NOMO-1 (cell line): Measurements from ENCODE around the gene RFX2.
"Not testable (repeated sequence)": the region's sequence is repeated elsewhere in the genome, so short reads cannot be mapped to it uniquely, and the experiment has no call there.

Experiments
- DNase-seq, 2 experiments: peaks; one replicate each; lab custom pipeline; 2025; ENCODE audit not compliant: unreplicated experiment in 2 of 2; lab: John Stamatoyannopoulos, UW

The RFX2 gene

DNA sequence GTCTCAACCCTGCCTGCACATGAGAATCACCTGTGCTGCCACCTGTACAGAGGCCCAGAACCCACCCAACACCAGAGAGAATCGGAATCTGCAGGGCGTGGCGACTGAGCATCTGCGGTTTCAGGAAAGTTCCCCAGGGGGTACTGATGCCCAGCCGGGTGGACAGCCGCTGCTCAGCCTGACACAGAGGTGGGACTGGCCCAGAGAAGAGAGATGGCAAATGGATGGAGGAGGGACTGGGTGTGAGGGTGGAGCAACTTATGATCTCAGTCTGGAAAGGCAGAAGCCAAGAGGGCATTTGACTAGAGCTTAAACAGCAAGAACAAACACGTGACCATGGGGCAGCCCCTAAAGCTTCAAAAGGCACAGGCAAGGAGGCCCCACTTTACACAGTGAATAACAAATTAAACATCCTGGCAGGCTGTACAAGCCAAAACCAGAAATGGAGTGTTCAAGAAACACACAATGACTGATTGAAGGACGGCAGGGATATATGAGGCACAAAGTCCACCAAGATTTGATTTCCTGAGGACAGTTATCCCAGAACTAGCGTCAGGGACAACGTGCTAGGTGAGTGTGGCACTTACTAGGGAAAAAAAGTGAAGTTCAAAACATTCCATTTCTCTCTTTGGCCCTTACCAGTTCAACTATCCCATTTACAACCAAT, 135.4 kb downstream of the RFX2 start:
- no peak for DNase-seq

DNA sequence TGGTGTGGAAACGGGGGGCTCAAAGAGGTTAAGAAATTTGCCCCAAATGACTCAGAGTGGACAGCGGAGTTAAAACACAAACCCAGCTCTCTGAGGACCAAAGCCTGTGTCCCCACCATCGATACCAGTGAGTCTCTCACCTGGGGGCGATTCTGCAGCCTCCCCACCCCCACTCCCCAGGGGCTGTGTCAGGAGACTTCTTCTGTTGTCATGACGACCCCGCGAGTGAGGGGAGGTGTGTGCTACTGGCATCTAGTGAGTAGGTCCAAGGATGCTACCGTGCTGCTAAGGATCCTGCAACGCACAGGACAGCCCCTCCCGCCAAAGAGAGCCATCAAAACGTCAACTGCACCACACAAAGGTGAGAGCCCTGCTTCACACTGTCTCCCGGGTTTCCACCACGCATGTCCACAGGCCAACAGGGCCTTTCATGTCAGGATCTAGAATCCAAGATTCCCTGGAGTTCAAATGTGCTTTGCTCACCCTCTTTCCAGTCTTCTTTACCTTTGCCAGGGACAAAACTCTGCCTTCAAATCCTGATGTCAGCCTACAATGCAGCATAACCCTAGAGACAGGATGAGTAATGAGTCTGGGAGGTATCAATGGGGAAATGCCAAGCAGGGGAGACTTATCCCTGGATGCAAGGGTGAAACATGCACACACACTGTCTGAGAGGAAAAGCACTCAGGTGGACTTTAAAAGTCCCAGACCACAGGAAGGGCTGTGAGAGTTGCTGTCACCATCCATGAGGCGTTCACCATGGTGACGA, 136.2 kb downstream of the RFX2 start:
- no peak for DNase-seq

DNA sequence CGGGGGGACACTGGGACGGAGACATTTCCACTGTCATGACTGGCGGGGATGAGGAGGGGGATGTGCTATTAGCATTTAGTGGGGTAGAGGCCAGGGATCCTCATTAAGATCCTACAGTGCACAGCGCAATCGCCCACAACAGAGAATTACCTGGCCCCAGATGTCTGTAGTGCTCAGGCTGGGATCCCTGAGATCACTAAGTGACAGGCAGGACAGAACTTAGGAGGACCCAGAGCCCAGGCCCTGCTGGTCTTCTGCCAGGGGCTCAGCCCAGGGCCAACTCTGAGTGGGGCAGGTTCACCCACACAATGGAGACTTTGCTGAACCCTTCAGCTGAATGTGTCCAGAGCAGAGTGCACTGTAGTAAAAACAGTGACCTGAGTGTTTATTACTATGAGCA, 136.9 kb downstream of the RFX2 start:
- DNase-seq: no peak

DNA sequence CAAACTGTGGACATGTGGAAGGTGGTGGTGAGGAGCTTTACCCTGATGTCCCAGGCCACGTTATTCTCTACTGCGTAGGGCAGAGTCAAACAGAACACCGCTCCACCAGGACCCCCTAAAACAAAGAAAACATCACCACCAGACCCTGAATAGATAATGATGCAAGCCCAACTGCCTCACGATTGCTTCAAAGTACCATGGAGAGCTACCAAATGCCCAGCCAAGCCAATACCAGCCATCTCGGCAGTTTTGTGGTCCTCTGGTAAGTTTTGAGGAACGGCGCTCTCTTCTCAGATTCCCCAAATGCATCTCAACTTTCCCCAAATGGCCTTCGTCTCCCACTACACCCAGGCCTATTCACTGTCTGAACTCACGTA, 138.0 kb downstream of the RFX2 start:
- DNase-seq: no peak

DNA sequence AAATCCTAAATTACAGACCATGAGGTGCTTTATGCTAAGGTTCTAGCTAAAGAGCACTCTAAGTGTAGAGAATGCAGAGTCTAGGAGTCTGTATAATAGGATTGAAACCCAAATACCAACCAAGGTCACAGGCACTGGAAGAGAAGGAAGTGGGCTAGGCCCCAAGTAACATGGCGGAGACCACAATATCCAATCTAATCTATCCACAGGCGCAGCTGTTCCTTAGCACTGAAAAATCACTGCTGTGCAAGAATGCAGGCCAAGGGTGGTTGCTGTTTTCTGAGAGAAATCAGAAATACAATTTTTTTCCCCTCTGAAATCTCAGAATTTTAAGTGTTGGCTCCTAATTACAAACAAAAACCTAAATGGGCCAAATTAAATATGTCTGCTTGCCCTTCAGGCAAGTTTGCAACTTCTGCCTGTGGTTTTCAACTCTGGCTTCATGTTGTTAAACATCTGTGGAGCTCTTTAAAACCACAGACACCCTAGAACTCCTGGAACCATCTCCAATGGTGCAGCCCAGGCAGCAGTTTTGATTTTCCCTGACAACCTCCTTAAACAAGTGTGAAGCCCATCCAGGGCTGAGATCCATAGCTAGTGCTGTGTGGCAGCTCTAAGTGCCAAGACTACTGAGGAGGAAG, 138.5 kb downstream of the RFX2 start:
- DNase-seq: no peak

- DNase-seq: no peak
Observed at GRCh38 chr19:5969476-5969875, 140.8 kb downstream of the RFX2 start.

- DNase-seq: no peak
Observed at GRCh38 chr19:5968431-5969373, 141.6 kb downstream of the RFX2 start.

DNA sequence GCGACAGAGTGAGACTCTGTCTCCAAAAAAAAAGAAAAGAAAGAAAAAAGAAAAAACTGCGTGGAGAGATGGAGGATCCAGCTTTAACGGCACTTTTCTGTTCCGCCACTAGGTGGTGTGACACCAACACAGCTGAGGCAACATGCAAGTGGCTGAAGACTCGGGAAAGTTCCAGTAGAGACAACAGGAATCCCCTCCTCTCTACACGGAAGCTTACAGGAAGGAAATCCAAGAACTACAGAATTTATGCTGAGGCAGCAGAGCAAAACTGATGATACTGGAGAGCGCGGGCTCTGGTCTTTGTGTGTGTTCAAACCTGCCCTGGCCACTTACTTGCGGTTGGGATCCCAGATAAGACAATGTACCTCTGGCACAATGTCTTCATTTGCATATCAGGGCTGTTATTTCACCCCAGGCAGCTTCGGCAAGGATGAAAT, 142.3 kb downstream of the RFX2 start:
- DNase-seq: peak in 1 of 2 experiments; percentile 17

GRCh38 chr19:5967571-5967970, 142.7 kb downstream of the RFX2 start:
- DNase-seq: no peak

- DNase-seq: no peak
Observed at GRCh38 chr19:5966941-5967340, 143.4 kb downstream of the RFX2 start.

GRCh38 chr19:5966215-5966614, 144.1 kb downstream of the RFX2 start:
- DNase-seq: no peak

DNA sequence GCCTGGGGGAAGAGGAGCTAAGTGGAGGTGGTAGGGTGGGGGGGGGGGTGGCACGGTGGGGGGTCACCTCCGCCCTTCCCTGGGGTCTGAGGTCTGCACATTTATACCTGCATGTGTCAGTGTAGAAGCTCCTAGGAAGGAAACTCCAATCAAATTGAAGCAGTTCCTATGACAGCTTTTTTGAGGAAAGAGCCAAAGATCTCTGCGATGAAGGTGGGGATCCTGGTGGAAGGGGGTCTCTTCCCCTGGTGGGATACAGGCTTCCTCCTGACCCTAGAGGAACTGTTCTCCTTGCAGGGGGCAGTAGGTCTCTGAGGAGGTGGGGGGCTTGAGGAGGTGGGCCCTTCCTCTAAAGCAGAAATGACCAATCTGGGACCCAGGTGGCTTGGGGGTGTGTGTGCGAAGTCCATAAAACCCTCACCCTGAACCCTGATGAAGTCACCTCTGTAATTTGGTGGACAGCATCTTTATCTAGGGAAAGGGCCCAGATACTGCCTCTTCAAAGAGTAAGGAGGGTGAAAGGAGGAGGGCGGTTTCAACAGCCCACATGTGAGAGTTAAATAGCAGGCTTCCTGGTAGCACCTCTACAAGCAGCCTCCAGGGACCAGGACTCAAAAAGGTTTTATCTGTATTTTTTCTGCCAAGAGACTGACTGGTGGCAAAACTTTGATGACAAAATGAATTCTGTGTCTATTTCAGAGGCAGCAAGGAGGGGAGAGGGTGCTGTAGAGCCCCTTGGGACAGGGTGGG, 145.3 kb downstream of the RFX2 start:
- no peak for DNase-seq

- no peak for DNase-seq
Observed at GRCh38 chr19:5963855-5964254, 146.4 kb downstream of the RFX2 start.

DNA sequence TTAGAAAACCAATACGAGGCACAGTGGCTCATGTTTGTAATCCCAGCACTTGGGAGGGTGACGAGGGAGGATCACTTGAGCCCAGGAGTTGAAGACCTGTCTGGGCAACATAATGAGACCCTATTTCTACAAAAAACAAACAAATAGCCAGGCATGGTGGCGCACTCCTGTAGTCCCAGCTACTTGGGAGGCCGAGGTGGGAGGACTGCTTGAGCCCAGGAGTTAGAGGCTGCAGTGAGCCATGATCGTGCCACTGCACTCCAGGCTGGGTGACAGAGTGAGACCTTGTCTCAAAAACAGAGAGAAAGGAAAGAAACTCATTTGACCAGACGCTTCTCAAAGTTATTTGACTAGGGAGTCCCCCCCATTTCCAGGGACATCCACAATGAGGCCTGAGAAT, 147.0 kb downstream of the RFX2 start:
- not testable (repeated sequence) for DNase-seq

- no peak for DNase-seq
Observed at GRCh38 chr19:5961969-5962945, 148.0 kb downstream of the RFX2 start.

DNA sequence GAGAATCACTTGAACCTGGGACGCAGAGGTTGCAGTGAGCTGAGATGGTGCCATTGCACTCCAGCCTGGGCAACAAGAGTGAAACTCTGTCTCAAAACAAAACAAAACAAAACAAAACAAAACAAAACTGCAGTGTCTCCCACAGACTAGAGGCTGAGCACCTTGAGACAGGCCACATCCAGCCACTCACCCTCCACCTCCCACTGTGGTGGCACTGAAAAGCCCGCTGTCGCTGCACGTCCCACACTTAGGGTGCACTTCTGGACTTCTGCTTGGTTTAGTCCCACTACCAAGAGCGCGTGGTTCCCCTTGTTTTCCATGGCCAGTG, 148.7 kb downstream of the RFX2 start:
- DNase-seq: not testable (repeated sequence)

- DNase-seq: no peak
Observed at GRCh38 chr19:5960005-5961001, 150.0 kb downstream of the RFX2 start.
